ENCODE results near the gene ABCD3.

DNA sequence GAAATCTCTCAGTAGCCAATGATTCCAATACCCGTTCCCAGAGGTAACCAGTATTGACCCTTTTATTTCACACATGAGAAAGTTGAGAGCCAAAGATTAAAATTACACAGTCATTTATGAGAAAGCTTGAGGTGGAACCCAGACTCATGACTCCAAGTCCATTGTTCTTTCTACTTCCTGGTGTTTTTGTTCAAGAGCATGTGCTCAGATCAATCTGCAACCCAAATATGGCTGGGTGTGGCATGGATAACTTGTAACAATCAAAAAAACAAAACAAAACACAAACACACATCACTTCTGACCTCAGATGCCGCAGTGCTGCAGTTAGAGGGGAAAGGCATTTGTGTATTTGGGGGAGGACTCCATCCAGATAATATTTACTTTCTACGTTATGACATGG, 18.7 kb upstream of the ABCD3 start:
- TF ChIP-seq EP300 (IDR thresholded peaks at IDR 0.05; ENCODE audit: low read depth) (no peak), POLR2A (IDR thresholded peaks at IDR 0.05) (no peak)
- TF ChIP-seq, protein P1, sequence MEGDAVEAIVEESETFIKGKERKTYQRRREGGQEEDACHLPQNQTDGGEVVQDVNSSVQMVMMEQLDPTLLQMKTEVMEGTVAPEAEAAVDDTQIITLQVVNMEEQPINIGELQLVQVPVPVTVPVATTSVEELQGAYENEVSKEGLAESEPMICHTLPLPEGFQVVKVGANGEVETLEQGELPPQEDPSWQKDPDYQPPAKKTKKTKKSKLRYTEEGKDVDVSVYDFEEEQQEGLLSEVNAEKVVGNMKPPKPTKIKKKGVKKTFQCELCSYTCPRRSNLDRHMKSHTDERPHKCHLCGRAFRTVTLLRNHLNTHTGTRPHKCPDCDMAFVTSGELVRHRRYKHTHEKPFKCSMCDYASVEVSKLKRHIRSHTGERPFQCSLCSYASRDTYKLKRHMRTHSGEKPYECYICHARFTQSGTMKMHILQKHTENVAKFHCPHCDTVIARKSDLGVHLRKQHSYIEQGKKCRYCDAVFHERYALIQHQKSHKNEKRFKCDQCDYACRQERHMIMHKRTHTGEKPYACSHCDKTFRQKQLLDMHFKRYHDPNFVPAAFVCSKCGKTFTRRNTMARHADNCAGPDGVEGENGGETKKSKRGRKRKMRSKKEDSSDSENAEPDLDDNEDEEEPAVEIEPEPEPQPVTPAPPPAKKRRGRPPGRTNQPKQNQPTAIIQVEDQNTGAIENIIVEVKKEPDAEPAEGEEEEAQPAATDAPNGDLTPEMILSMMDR (IDR thresholded peaks at IDR 0.05), result no peak
